SK-N-MC (cell line): ENCODE data around the gene FHIT.
"Not testable (repeated sequence)": the region's sequence is repeated elsewhere in the genome, so short reads cannot be mapped to it uniquely, and the experiment has no call there.

Source experiments
- DNase-seq: peaks from one replicate; pipeline ENCODE4 v3.0.0-alpha.2; 2011; ENCODE audit warnings: low read depth, low spot score
- H3K27ac ChIP-seq: fragments of 200-600 bp; sonication (generic); 2 replicates; pipeline ENCODE4 v1.5.1; 2016; ENCODE audit warnings: mixed run types
- H3K36me3 ChIP-seq: fragments of 200-600 bp; sonication (generic); 2 replicates; pipeline ENCODE4 v1.6.1; 2017; ENCODE audit warnings: antibody characterized with exemption, low read length, mixed read lengths; ENCODE audit not compliant: insufficient read depth
- H3K4me3 ChIP-seq: fragments of 200-600 bp; sonication (generic); 2 replicates; pipeline ENCODE4 v1.5.1; 2016
- H3K9ac ChIP-seq: fragments of 200-600 bp; sonication (generic); 2 replicates; pipeline ENCODE4 v1.8.0; 2017; ENCODE audit warnings: mixed run types, mixed read lengths; ENCODE audit not compliant: insufficient read length
- H3K9me3 ChIP-seq: fragments of 200-600 bp; sonication (generic); 2 replicates; pipeline ENCODE4 v1.6.1; 2017; ENCODE audit warnings: low read depth, mild to moderate bottlenecking, antibody characterized with exemption, low read length, moderate library complexity, mixed read lengths
- EZH2 ChIP-seq: fragments of 200-600 bp; sonication (generic); IDR thresholded peaks from one replicate; pipeline ENCODE4 v1.6.1; 2017; ENCODE audit warnings: antibody characterized with exemption
- FOXP2 ChIP-seq: optimal IDR thresholded peaks from 2 replicates; pipeline ENCODE3; 2011; ENCODE audit warnings: mild to moderate bottlenecking, moderate library complexity; ENCODE audit not compliant: insufficient read depth; ENCODE audit errors: extremely low read length, control extremely low read depth
- POLR2AphosphoS5 ChIP-seq: IDR thresholded peaks from 2 replicates; pipeline ENCODE4 v1.6.1; 2012; ENCODE audit warnings: mild to moderate bottlenecking, low read depth, low read length, borderline replicate concordance

Gene FHIT

DNA sequence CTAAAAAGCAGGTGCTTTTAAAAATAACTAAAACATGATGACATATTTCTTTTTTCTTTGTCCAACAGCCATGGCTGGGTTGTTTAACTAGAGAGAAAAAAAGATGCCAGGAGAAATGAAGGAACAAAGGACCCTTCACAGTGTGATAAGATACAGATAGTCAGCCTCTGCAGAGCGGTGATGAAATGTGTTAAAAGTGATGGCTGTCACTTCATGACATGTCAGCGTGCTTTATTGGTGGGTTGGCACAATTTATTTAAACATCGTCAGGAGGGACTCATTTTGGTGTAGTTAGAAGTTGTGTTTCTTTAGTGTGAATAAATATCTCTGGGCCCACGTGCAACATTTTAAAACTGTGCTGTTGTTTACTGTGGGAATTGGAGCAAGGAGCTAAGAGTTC, 1314.1 kb downstream of the FHIT start:
- no peak overlapping the region for H3K4me3 ChIP-seq
- TF ChIP-seq POLR2AphosphoS5 (no peak), EZH2 (no peak)
- H3K9ac ChIP-seq: no peak overlapping the region
- H3K27ac ChIP-seq: no peak overlapping the region
- DNase-seq: no peak
- no peaks in the 10 kb centered on the region for H3K36me3 ChIP-seq
- no peaks in the 10 kb centered on the region for H3K9me3 ChIP-seq

DNA sequence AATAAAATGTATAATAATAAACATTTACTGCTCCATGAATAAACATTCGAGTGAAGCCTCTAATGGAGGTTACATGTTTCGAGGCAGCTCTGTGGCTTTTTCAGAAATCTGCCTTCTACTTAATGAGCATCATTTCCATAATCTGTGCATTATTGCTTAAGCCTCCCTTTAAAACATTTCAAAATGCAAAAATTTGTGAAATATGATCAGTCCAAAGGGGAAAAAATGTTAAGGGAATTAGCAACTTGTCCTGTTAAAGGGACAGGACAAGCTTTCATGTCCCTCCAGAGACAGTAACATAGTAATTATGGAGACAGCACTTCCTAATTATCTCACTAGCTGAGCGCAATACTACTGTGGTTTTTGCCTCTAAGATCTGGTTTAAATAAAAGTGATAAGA, 1314.8 kb downstream of the FHIT start:
- no peak for DNase-seq
- Histone ChIP-seq H3K9ac (no peak overlapping the region), H3K9me3 (no peaks in the 10 kb centered on the region), H3K36me3 (no peaks in the 10 kb centered on the region), H3K4me3 (no peak overlapping the region), H3K27ac (no peak overlapping the region)
- TF ChIP-seq EZH2: no peak
- no peak for TF ChIP-seq POLR2AphosphoS5
- no peak for TF ChIP-seq FOXP2

DNA sequence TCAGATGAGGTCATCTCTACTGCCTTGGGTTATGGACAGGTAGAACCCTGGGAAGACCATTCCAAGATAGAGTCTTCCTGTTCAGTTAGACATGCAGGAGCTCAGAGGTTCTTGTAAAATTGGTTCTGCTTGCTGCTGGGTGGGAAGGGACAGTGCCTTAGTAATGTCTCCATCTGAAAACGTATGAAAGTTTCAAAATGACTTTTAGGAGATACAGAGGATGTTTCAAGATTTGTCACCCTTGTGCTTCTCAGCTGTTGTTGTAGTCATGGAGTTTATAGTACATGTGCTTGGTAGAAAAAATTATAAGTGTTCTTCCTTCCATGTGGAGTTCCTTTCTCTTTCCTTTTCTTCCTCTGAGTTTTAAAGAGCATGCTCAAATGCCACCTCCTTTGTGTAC, 1316.2 kb downstream of the FHIT start:
- no peaks in the 10 kb centered on the region for H3K36me3 ChIP-seq
- no peak for TF ChIP-seq FOXP2
- no peak for TF ChIP-seq POLR2AphosphoS5
- no peak for DNase-seq
- no peak overlapping the region for H3K9ac ChIP-seq
- H3K4me3 ChIP-seq: no peak overlapping the region
- H3K27ac ChIP-seq: no peak overlapping the region
- no peaks in the 10 kb centered on the region for H3K9me3 ChIP-seq

DNA sequence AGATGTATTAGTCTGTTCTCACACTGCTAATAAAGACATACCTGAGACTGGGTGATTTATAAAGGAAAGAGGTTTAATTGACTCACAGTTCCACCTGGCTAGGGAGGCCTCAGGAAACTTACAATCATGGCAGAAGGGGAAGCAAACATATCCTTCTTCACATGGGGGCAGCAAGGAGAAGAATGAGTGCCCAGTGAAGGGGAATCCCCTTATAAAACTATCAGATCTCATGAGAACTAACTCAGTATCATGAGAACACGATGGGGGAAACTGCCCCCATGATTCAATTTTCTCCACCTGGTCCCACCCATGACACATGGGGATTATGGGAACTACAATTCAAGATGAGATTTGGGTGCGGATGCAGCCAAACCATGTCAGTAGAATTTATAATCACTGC, 1316.7 kb downstream of the FHIT start:
- not testable (repeated sequence) for H3K27ac ChIP-seq, H3K9ac ChIP-seq, H3K4me3 ChIP-seq, DNase-seq, H3K9me3 ChIP-seq, H3K36me3 ChIP-seq

DNA sequence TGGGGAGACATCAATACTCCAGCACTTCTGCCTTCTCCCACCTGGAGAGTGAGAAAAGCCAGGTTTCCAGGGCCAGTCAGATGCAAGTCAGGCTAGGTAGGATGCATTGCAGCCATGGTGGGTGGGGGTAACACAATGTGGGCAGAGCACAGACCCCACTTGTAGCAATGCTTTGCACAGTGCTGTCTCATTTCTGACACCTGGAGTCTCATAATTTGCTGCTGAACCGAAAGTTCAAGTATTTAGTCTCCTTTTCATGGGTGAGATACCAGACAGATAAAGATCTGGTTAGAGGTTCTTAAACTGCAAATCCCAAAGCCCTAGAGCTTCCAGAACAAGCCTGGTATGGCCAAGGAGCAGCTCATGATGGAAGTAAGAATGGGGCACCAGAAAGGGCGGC, 1321.1 kb downstream of the FHIT start:
- Histone ChIP-seq H3K9me3 (no peaks in the 10 kb centered on the region), H3K36me3 (no peaks in the 10 kb centered on the region), H3K27ac (no peak overlapping the region), H3K9ac (no peak overlapping the region), H3K4me3 (no peak overlapping the region)
- TF ChIP-seq EZH2 (no peak), FOXP2 (no peak), POLR2AphosphoS5 (no peak)
- no peak for DNase-seq

DNA sequence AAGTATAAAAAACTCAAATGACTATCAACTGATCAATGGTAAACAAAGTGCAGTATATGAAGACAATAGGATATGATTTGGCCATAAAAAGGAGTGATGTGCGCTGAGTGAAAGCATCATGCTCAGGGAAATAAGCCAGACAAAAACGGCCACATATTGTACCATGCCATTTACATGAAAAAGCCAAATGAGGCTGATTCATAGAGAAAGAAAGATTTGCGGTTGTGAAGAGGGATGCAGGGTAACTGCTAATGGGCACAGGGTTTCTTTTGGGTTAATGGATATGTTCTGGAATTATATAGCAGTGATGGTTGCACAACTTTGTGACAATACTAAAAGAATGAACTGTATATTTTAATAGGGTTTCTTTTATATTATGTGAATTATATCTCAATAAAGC, 1324.2 kb downstream of the FHIT start:
- no peaks in the 10 kb centered on the region for H3K9me3 ChIP-seq
- no peak overlapping the region for H3K9ac ChIP-seq
- no peak overlapping the region for H3K27ac ChIP-seq
- no peak for DNase-seq
- no peak overlapping the region for H3K4me3 ChIP-seq
- H3K36me3 ChIP-seq: no peaks in the 10 kb centered on the region
- no peak for TF ChIP-seq EZH2
- TF ChIP-seq FOXP2: no peak
- TF ChIP-seq POLR2AphosphoS5: no peak

DNA sequence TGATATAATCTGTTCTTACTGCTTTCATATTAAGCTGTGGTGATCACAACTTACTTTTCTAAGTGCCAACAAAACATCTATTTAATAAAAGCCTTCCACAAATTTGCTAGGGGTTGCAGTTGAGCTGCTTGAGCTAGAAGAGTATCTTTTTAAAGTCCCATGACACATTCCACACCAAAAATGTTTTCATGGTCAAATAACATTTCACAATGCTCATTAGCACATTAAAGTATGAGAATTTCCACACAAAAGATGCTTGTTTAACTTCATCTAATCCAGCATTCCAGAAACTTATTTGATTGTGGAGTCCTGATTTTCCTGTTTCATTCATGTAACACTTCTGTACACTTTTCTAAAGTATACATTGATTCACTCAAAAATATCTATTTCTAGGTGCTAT, 1325.3 kb downstream of the FHIT start:
- Histone ChIP-seq H3K9me3 (no peaks in the 10 kb centered on the region), H3K9ac (no peak overlapping the region), H3K4me3 (no peak overlapping the region), H3K27ac (no peak overlapping the region), H3K36me3 (no peaks in the 10 kb centered on the region)
- TF ChIP-seq EZH2: no peak
- no peak for TF ChIP-seq FOXP2
- TF ChIP-seq POLR2AphosphoS5: no peak
- no peak for DNase-seq

DNA sequence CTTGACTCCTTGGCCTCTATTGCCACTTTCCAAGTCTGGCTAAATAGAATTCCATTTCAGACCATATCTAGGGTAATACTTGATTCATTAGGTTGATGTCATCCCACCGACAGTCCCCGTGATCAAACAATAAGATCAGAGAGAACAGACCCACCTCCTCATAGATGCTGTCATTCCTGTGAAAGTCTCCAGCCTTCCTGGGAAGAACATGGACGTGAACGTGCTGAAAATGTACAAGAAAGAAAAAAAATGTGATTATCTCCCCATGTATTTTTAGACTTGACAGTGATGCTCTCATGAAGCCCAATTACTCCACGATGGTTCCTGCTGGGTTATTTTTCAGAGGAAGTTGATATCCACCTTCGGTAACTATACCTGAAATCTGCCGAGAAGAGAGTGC, 1329.1 kb downstream of the FHIT start:
- H3K27ac ChIP-seq: no peak overlapping the region
- no peaks in the 10 kb centered on the region for H3K9me3 ChIP-seq
- H3K9ac ChIP-seq: no peak overlapping the region
- TF ChIP-seq EZH2: no peak
- no peak for TF ChIP-seq FOXP2
- TF ChIP-seq POLR2AphosphoS5: no peak
- H3K36me3 ChIP-seq: no peaks in the 10 kb centered on the region
- DNase-seq: no peak
- no peak overlapping the region for H3K4me3 ChIP-seq

DNA sequence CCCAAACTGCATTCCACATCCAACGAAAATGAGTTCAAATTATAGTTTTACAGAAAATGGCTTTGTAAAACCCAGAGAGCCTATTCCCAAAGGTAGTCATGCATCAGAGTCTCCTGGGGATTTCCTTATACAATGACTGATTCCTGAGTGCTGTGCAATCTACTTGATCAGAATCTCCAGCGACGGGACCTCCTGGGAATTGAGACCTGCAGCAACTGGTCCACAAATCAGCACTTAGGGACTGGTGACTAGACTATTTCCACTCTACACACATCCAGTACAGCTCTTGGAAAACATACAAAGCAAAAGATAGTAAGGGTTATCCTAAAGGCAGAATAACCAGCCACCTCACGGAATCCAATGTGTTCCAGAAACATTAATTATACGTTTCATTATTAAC, 1330.4 kb downstream of the FHIT start:
- Histone ChIP-seq H3K4me3 (no peak overlapping the region), H3K9ac (no peak overlapping the region), H3K36me3 (no peaks in the 10 kb centered on the region), H3K27ac (no peak overlapping the region), H3K9me3 (no peaks in the 10 kb centered on the region)
- no peak for DNase-seq
- no peak for TF ChIP-seq FOXP2
- no peak for TF ChIP-seq EZH2
- TF ChIP-seq POLR2AphosphoS5: no peak

DNA sequence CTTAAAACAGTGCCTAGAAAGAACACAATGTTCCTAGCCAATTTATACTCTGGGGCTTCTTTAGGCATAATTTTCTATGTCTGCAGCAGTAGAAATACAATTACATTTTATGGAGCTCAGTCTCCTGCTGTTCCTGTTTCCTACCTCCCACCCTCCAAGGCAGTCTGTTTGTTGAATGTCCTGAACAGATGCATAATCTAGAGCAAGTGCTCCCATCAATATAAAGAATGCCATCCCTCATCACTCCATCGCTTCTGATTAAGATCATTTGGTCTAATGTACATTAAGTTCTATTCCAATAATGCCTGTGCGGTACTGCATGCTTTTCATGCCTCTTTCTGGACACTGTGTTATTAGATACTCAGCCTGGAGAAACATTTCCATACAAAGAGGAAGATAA, 1331.7 kb downstream of the FHIT start:
- Histone ChIP-seq H3K9ac (no peak overlapping the region), H3K36me3 (no peaks in the 10 kb centered on the region), H3K9me3 (no peaks in the 10 kb centered on the region), H3K27ac (no peak overlapping the region), H3K4me3 (no peak overlapping the region)
- TF ChIP-seq POLR2AphosphoS5: no peak
- TF ChIP-seq EZH2: no peak
- TF ChIP-seq FOXP2: no peak
- no peak for DNase-seq
